HCT116 (cell line): ENCODE results near the gene ZBTB49. TPM values are rescaled to one million over a fixed set of nuclear protein-coding genes. Genes with fewer than 3 reads are reported as not detected.

ENCODE experiments used
- ATAC-seq: fragments of 200-7000 bp; cut with Tn5 transposase; 2 replicates; pipeline ENCODE4 v1.9.1; 2020; ENCODE audit warnings: mild to moderate bottlenecking, moderate library complexity
- BruUV-seq: library from RNA; stranded (reverse); fragments of 400-500 nt; replicated peaks from 2 replicates; lab custom pipeline; 2021; lab: Mats Ljungman, UMichigan
- CTCF ChIA-PET: fragments of 300-600 bp; sonication (Branson Sonifier 250); formaldehyde crosslinking; loops from one replicate; lab custom pipeline; 2021; ENCODE audit warnings: antibody characterized with exemption; lab: Charles Lee
- POLR2A ChIA-PET: fragments of 300-600, 350-600 bp; sonication (Branson Sonifier 250); formaldehyde crosslinking; loops from one replicate; lab custom pipeline; 2021; ENCODE audit warnings: antibody characterized with exemption; lab: Charles Lee
- RAD21 ChIA-PET, 2 experiments: fragments of 300-600 bp; sonication (Branson Sonifier 250); formaldehyde crosslinking; loops; one replicate each; lab custom pipeline; 2023; ENCODE audit warnings: low total read pairs in 2 of 2; ENCODE audit not compliant: uncharacterized antibody in 2 of 2, unreplicated experiment in 2 of 2, low non-redundant PET in 1 of 2; lab: Charles Lee
- DNase-seq: peaks from one replicate; pipeline ENCODE4 v3.0.0-alpha.2; 2010; ENCODE audit warnings: low read depth, low spot score
- H2AFZ ChIP-seq: fragments of 200-600 bp; shearing (Covaris generic), sonication (generic); 2 replicates; pipeline ENCODE4 v1.6.1; 2017; ENCODE audit warnings: low read depth, mixed run types, mixed read lengths, antibody characterized with exemption, low read length; ENCODE audit not compliant: poor library complexity, severe bottlenecking
- H3K27ac ChIP-seq: 2 replicates; pipeline ENCODE4 v1.5.1; 2012; ENCODE audit warnings: low read depth, low read length
- H3K27me3 ChIP-seq: fragments of 200-600 bp; sonication (generic); 2 replicates; pipeline ENCODE4 v1.6.1; 2016; ENCODE audit warnings: mixed run types, low read length, mixed read lengths; ENCODE audit not compliant: insufficient read depth
- H3K36me3 ChIP-seq, 2 experiments: fragments of 200-500 bp in 1 of 2; fragments of 200-600 bp in 1 of 2; sonication (Bioruptor generic) in 1 of 2; sonication (generic) in 1 of 2; 2 replicates each; pipeline versions ENCODE4 v1.5.1 to v1.6.1; 2014 to 2016; ENCODE audit warnings: low read length in 2 of 2, inconsistent platforms in 1 of 2, mixed read lengths in 1 of 2, mixed run types in 1 of 2; ENCODE audit not compliant: insufficient read depth in 2 of 2, control insufficient read depth in 1 of 2
- H3K4me1 ChIP-seq, 2 experiments: fragments of 200-600 bp in 1 of 2; sonication (generic) in 1 of 2; 2 replicates each; pipeline versions ENCODE4 v1.5.1 to v1.6.1; 2012 to 2017; ENCODE audit warnings: low read length in 2 of 2, inconsistent platforms in 1 of 2, mild to moderate bottlenecking in 1 of 2, mixed read lengths in 1 of 2, mixed run types in 1 of 2, moderate library complexity in 1 of 2; ENCODE audit not compliant: insufficient read depth in 2 of 2, control insufficient read depth in 1 of 2
- H3K4me2 ChIP-seq: fragments of 200-600 bp; sonication (generic); 2 replicates; pipeline ENCODE4 v1.6.1; 2017; ENCODE audit warnings: mixed run types, low read length, mixed read lengths
- H3K4me3 ChIP-seq, 2 experiments: fragments of 200-600 bp in 1 of 2; sonication (generic) in 1 of 2; replicated peaks in 1 of 2; 2 replicates each; pipeline ENCODE4 v1.5.1; 2011 to 2016; ENCODE audit warnings: low read length in 2 of 2, control low read depth in 1 of 2, low read depth in 1 of 2, mild to moderate bottlenecking in 1 of 2, mixed read lengths in 1 of 2, mixed run types in 1 of 2
- H3K79me2 ChIP-seq: fragments of 200-600 bp; sonication (generic); 2 replicates; pipeline ENCODE4 v1.6.1; 2017; ENCODE audit warnings: mild to moderate bottlenecking, mixed run types, low read length, moderate library complexity, mixed read lengths; ENCODE audit not compliant: insufficient read depth
- H3K9ac ChIP-seq: fragments of 200-600 bp; sonication (generic); 2 replicates; pipeline ENCODE4 v1.6.1; 2016; ENCODE audit warnings: low read length, mixed read lengths
- H3K9me2 ChIP-seq: fragments of 200-600 bp; sonication (generic), shearing (Covaris generic); 2 replicates; pipeline ENCODE4 v1.6.1; 2017; ENCODE audit warnings: mixed run types, mild to moderate bottlenecking, moderate library complexity; ENCODE audit not compliant: insufficient read depth
- H3K9me3 ChIP-seq, 2 experiments: fragments of 200-500 bp in 1 of 2; fragments of 200-600 bp in 1 of 2; sonication (Bioruptor generic) in 1 of 2; sonication (generic) in 1 of 2; 2 replicates each; pipeline ENCODE4 v1.6.1; 2014 to 2017; ENCODE audit warnings: low read length in 2 of 2, mixed read lengths in 2 of 2, inconsistent platforms in 1 of 2, low read depth in 1 of 2, mild to moderate bottlenecking in 1 of 2, mixed run types in 1 of 2, moderate library complexity in 1 of 2; ENCODE audit not compliant: control insufficient read depth in 1 of 2, insufficient read depth in 1 of 2
- H4K20me1 ChIP-seq: fragments of 200-600 bp; sonication (generic), shearing (Covaris generic); 2 replicates; pipeline ENCODE4 v1.6.1; 2017; ENCODE audit warnings: mixed run types, mild to moderate bottlenecking, moderate library complexity; ENCODE audit not compliant: insufficient read depth
- ATF3 ChIP-seq: IDR thresholded peaks from 2 replicates; pipeline ENCODE4 v1.6.1; 2012
- CBX3 ChIP-seq: IDR thresholded peaks from 2 replicates; pipeline ENCODE4 v1.6.1; 2012; ENCODE audit warnings: low read depth
- JUND ChIP-seq: IDR thresholded peaks from 2 replicates; pipeline ENCODE4 v1.6.1; 2012
- MAX ChIP-seq: IDR thresholded peaks from 2 replicates; pipeline ENCODE4 v1.6.1; 2012
- POLR2AphosphoS5 ChIP-seq: IDR thresholded peaks from 2 replicates; pipeline ENCODE4 v1.6.1; 2011; ENCODE audit warnings: mild to moderate bottlenecking, low read depth, low read length, moderate library complexity
- RAD21 ChIP-seq: IDR thresholded peaks from 2 replicates; pipeline ENCODE4 v1.6.1; 2012; ENCODE audit warnings: low read depth, mild to moderate bottlenecking
- SIN3A ChIP-seq: IDR thresholded peaks from 2 replicates; pipeline ENCODE4 v1.6.1; 2012; ENCODE audit warnings: low read depth
- ZFX ChIP-seq: fragments of 450-650 bp; IDR thresholded peaks from 2 replicates; pipeline ENCODE4 v1.6.1; 2017
- intact Hi-C: fragments of 100-400 bp; cut with micrococcal nuclease; formaldehyde crosslinking; loops from 2 replicates; pipeline ENCODE4 v1.10.0; 2022
- total RNA-seq: library from RNA; stranded (reverse); gene quantifications from one replicate; pipeline ENCODE4 v1.2.1, GENCODE V29; 2021; ENCODE audit not compliant: unreplicated experiment

The ZBTB49 gene
- total RNA-seq, 1 experiment from 2014 or later: 3.9 TPM

GRCh38 chr4:4296283-4296846 lies 6.3 kb downstream of the ZBTB49 start:
- peaks cover 12% of the 10 kb centered on the region for H3K79me2 ChIP-seq

GRCh38 chr4:4299006-4299405 lies 9.0 kb downstream of the ZBTB49 start:
- CTCF ChIA-PET: no interaction called here

More at GRCh38 chr4:4296283-4296846, 6.3 kb downstream of the ZBTB49 start:
- Histone ChIP-seq H3K36me3 (no peaks in the 10 kb centered on the region), H2AFZ (no peak overlapping the region), H4K20me1 (no peaks in the 10 kb centered on the region; the same call in 1 of the 2 replicates), H3K4me1 (peaks cover 0 to 2% of the 10 kb centered on the region in 2 experiments; a peak in 2 of 4 replicates), H3K27ac (no peak overlapping the region), H3K9me3 (no peaks in the 10 kb centered on the region), H3K9me2 (no peaks in the 10 kb centered on the region), H3K4me2 (no peak overlapping the region), H3K27me3 (no peaks in the 10 kb centered on the region), H3K4me3 (no peak overlapping the region), H3K9ac (no peak overlapping the region)
- TF ChIP-seq ATF3 (no peak), MAX (no peak), RAD21 (no peak), ZFX (no peak), SIN3A (no peak), CBX3 (no peak), POLR2AphosphoS5 (no peak)
- ATAC-seq (no peak), DNase-seq (no peak)
- RAD21 ChIA-PET: no interaction called here
- intact Hi-C loops: no loop called here
- CTCF ChIA-PET: no interaction called here
- no TSS peak for BruUV-seq
- POLR2A ChIA-PET: no interaction called here

More at GRCh38 chr4:4299006-4299405, 9.0 kb downstream of the ZBTB49 start:
- Histone ChIP-seq H3K4me1 (no peaks in the 10 kb centered on the region), H3K9me2 (no peaks in the 10 kb centered on the region), H3K27me3 (no peaks in the 10 kb centered on the region), H3K79me2 (no peaks in the 10 kb centered on the region; the same call in 1 of the 2 replicates), H4K20me1 (no peaks in the 10 kb centered on the region; the same call in 1 of the 2 replicates), H3K9me3 (no peaks in the 10 kb centered on the region), H3K27ac (no peak overlapping the region), H3K9ac (no peak overlapping the region), H3K36me3 (peaks cover 8 to 12% of the 10 kb centered on the region in 2 experiments; a peak in 3 of 4 replicates), H3K4me2 (no peak overlapping the region), H3K4me3 (no peak overlapping the region), H2AFZ (no peak overlapping the region)
- TF ChIP-seq JUND: no peak
- BruUV-seq: no TSS peak
- intact Hi-C loops: no loop called here
- ChIA-PET POLR2A (no interaction called here), RAD21 (no interaction called here)
- DNase-seq (no peak), ATAC-seq (no peak)
